Stimulated activated CD4-positive, alpha-beta T cell treated with anti-CD3 and anti-CD28 coated beads, TNF-alpha, amount 100 ng/mL, for 48 hours (primary cell): ENCODE data around the gene TYW5.
A peak's percentile ranks its signal among the peaks of the same experiment; 100 is the strongest.
"Not testable (repeated sequence)": the region's sequence is repeated elsewhere in the genome, so short reads cannot be mapped to it uniquely, and the experiment has no call there.

Source experiments
- DNase-seq, 3 donors: peaks; one replicate each; pipeline ENCODE4 v3.0.0-alpha.2; 2020; ENCODE audit warnings: low read depth in 3 of 3

Gene TYW5

GRCh38 chr2:199914372-199914958 is 40.8 kb downstream of the TYW5 start:
- DNase-seq, result no peak

GRCh38 chr2:199912553-199913114 is 42.7 kb downstream of the TYW5 start:
- DNase-seq, result not testable (repeated sequence)

- DNase-seq, result no peak
Observed at GRCh38 chr2:199911877-199912161, 43.5 kb downstream of the TYW5 start.

- peak; percentile 90 to 94 (median 91) for DNase-seq
Observed at GRCh38 chr2:199911052-199911876, 44.0 kb downstream of the TYW5 start, which contains the start of gene C2orf69. Gene C2orf69, plus strand, starts transcription at chr2:199911293. Its CDS starts 146 bp downstream, at chr2:199911439.

- DNase-seq, result no peak
Observed at GRCh38 chr2:199910338-199911051, 44.8 kb downstream of the TYW5 start.

- DNase-seq, result no peak
Observed at GRCh38 chr2:199907008-199907714, 48.1 kb downstream of the TYW5 start.

GRCh38 chr2:199903111-199903510 is 52.2 kb downstream of the TYW5 start:
- no peak for DNase-seq

GRCh38 chr2:199902486-199903110 is 52.7 kb downstream of the TYW5 start:
- DNase-seq, result no peak

GRCh38 chr2:199901942-199902341 is 53.3 kb downstream of the TYW5 start:
- no peak for DNase-seq

GRCh38 chr2:199896617-199897016 is 58.7 kb downstream of the TYW5 start:
- no peak for DNase-seq

GRCh38 chr2:199895406-199895805 is 59.9 kb downstream of the TYW5 start:
- no peak for DNase-seq

- DNase-seq, result peak in 1 of 3 donors; percentile 2
Observed at GRCh38 chr2:199883474-199884212, 71.6 kb downstream of the TYW5 start.

GRCh38 chr2:199882667-199883066 is 72.6 kb downstream of the TYW5 start:
- no peak for DNase-seq
